Coronary artery (tissue), 2 donors: ENCODE measurements around the gene KIAA0586.
"Not testable (repeated sequence)": the region's sequence is repeated elsewhere in the genome, so short reads cannot be mapped to it uniquely, and the experiment has no call there.

Experiments used
- DNase-seq: peaks from one replicate; pipeline ENCODE4 v3.0.0-alpha.2; 2017; ENCODE audit warnings: low spot score
- H3K27ac ChIP-seq, 2 donors: fragments of 200-600 bp; sonication (generic); one replicate each; pipeline ENCODE4 v1.5.1; 2016 to 2019
- H3K4me3 ChIP-seq: fragments of 200-600 bp; sonication (generic); 2 replicates; pipeline ENCODE4 v1.5.1; 2016; ENCODE audit warnings: mild to moderate bottlenecking, moderate library complexity
- TF ChIP-seq, protein P1 (sequence below): fragments of 200-600 bp; sonication (generic); IDR thresholded peaks from one replicate; pipeline ENCODE4 v1.5.1; 2019; ENCODE audit warnings: antibody characterized with exemption

The KIAA0586 gene

DNA sequence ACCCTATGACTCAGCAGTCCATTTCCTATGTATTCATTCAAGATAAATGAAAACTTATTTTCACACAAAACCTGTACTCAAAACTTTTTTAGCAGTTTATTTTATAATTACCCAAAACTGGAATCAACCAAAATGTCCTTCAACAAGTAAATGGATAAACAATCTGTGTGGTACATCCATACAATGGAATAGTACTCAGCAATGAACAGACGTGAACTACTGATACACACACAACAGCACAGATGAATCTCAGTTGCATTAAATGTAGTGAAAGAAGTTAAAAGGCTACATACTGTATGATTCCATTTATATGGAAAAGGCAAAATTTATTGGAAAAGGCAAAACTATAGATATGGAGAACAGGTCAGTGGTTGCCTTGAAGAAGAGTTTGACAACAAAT is 90.1 kb downstream of the KIAA0586 start:
- Histone ChIP-seq H3K27ac (no peak overlapping the region), H3K4me3 (no peak overlapping the region)
- DNase-seq, result no peak
- TF ChIP-seq, protein P1, sequence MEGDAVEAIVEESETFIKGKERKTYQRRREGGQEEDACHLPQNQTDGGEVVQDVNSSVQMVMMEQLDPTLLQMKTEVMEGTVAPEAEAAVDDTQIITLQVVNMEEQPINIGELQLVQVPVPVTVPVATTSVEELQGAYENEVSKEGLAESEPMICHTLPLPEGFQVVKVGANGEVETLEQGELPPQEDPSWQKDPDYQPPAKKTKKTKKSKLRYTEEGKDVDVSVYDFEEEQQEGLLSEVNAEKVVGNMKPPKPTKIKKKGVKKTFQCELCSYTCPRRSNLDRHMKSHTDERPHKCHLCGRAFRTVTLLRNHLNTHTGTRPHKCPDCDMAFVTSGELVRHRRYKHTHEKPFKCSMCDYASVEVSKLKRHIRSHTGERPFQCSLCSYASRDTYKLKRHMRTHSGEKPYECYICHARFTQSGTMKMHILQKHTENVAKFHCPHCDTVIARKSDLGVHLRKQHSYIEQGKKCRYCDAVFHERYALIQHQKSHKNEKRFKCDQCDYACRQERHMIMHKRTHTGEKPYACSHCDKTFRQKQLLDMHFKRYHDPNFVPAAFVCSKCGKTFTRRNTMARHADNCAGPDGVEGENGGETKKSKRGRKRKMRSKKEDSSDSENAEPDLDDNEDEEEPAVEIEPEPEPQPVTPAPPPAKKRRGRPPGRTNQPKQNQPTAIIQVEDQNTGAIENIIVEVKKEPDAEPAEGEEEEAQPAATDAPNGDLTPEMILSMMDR, result no peak

DNA sequence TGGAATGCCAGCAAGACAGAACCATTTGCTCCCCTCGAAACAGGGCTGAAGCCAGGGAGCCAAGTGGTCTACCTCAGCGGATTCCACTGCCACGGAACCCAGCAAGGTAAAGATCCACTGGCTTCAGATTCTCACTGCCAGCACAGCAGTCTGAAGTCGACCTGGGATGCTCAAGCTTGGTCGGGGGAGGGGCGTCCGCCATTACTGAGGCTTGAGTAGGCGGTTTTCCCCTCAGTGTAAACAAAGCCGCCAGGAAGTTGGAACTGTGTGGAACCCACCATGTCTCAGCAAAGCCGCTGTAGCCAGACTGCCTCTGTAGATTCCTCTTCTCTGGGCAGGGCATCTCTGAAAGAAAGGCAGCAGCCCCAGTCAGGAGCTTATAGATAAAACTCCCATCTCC is 98.2 kb downstream of the KIAA0586 start:
- not testable (repeated sequence) for H3K27ac ChIP-seq, DNase-seq, H3K4me3 ChIP-seq

DNA sequence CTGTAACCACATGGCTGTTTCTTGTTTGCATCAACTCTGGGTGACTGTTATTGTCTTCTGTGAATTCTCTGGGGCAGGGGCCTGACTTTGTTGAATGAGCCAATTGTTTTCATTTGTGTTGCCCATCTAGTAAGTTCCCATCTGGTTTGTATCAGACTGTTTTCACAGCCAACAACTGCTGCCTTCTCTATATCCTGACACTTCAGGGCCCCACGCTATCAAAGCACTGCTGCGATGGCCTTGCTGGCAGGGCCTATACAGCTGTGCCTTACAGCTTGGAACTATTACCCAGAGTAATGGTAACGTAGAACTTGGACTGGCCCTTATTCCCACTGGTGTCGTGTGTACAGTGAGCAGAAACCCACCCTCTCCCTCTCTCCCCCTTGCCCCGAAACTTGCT is 105.9 kb downstream of the KIAA0586 start:
- Histone ChIP-seq H3K27ac (peak overlapping the region; percentile 70 to 86), H3K4me3 (no peak overlapping the region)
- no peak for DNase-seq
- TF ChIP-seq, protein P1, result no peak

DNA sequence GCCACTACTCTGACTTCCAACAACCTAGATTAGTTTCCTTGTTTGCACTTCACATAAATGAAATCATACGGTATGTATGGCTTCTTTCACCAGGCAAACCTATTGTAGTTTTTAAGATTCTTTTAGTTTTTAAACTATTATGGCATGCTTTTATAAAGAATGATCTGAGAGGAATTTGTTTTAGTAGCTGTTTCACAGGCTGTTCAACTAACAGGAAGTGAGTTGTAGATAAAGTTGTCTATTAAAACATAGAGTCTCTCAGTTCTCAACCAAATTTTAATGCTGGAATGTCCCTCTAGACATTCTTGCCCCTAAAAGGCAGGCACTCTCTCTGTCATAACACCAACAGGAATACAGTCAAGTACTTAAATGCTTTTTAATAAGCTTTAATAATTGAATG is 107.5 kb downstream of the KIAA0586 start:
- TF ChIP-seq, protein P1, result no peak
- no peak overlapping the region for H3K4me3 ChIP-seq
- H3K27ac ChIP-seq, result peak overlapping the region; percentile 70 to 86
- DNase-seq, result no peak

DNA sequence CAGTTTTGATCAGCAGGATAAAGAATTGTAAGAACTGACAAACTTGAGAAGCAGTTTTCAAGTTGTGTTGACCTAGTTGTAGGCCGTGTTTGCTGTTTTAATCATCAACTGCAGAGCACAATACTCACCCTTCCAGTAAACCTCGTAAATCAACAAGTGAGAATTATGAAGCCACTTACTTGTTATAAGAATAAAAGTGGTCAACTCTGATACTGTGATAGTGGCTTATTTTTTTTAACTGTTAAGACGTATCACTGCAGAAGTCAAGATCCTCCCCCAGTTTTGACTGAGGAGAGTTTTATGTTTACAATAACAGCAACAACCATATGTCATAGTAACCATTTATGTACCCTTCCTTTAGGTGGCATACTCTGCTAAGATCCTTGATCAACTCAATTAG is 109.5 kb downstream of the KIAA0586 start:
- H3K27ac ChIP-seq, result no peak overlapping the region
- TF ChIP-seq, protein P1, result no peak
- no peak overlapping the region for H3K4me3 ChIP-seq
- DNase-seq, result no peak

DNA sequence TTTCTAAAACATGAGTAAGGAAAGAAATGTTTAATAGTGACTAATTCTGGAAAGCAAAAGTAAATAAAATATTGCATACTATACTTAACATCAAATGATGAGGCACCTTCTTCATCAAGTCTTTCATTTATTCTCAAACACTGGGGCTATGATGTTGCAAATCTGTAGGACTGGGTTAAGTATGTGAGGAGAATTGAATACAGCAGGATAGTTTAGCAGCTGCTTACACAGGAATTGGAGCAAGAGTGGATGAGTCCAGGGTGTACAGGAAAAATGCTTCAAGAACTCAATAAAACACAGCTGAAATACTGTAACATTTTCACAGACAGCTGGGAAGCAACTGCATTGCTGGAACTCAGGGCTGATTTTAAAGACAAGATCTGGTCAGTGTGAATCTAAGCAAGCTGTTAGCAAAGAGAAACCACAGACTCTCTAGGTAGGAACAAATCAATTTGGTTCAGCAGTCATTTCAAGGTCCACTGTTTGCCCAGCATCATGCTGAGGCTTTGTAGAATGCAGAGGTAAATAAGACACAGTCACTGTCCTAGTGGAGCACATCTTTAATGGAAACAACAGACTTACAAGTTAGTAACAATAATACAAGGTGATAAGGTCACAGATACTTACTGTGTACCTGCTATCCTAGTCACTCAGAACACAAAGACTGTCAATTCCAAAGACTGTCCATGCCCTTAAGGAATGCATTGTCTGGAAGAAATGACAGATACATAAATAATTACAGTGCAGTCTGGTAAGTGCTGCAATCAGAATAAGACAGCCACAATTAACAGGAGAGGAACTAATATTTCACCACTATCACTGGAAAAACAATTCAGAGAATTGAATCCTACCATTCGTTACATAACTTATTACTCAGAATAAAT is 113.5 kb downstream of the KIAA0586 start:
- H3K27ac ChIP-seq, result peak overlapping the region in 1 of 2 donors; percentile 42
- TF ChIP-seq, protein P1, result no peak
- no peak for DNase-seq
- peak overlapping the region; percentile 0 for H3K4me3 ChIP-seq

DNA sequence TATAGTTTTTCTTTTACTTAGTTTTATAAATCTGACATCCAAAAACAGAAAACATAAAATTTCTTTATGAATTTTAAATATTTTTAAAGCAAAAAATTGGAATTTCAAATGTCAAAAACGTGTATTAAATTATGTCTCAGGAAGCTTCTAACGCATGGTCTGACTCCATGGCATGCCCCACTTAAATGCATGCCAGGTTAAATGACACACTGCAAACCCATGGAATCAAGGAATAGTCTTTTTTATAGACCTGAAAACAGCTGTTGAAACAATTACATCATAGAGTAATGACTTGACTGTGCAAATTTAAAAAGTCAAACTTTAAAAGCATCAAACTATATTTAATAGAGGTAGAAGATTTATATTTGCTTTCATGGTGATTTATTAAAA is 114.1 kb downstream of the KIAA0586 start:
- no peak for DNase-seq
- Histone ChIP-seq H3K4me3 (no peak overlapping the region), H3K27ac (no peak overlapping the region)
- TF ChIP-seq, protein P1, result no peak
